HG03280 (cell line): Measurements from ENCODE around the gene ALDH1L2.
"Not testable (repeated sequence)": the region's sequence is repeated elsewhere in the genome, so short reads cannot be mapped to it uniquely, and the experiment has no call there.

Source experiments
- ATAC-seq: cut with Tn5 transposase; IDR thresholded peaks from one replicate; pipeline ENCODE4 v1.9.1; 2021; ENCODE audit warnings: mild to moderate bottlenecking, moderate library complexity; ENCODE audit not compliant: unreplicated experiment

ALDH1L2 gene

DNA sequence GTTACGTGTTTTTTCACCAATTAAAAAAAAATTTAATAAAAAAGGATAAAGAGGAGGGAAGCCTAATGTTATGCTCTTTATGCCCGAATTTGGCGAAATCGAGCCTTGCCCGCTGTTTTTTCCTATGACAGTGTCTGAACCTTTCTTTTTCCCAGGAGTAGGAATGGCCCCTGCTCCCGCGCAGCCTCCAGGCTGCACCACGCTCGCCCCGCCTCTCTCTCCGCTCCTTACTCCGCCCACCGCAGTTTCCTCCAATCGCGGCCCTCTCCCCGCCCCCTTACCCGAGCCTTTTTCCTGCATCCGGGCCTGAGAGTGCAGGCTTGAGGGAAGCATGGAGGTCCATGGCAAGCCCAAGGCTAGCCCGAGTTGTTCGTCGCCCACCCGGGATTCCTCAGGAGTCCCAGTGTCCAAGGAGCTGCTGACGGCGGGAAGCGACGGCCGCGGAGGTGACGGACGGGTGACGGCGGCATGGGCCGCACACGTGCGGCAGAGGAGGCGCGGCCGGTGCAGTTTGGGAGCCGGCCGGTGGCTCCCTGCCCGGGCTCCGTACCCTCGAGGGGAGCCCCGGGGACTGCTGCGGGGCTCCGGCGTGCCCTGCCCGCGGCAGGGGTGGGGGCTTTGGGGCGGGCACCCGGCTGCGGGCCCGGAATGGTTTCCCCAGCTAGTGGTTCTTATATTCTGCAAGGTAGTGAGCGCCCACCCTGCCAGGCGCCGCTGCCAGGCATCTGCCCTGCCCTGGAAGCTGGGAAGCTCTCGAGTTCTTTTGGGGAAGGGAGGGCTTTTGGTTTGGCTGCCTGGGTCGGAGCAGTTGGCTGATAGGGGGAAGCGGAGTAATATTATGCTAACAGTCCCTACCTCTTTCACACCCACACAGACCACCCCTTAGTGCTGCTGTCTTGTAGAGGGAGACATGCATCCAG lies 98.0 kb downstream of the ALDH1L2 start, which contains the start of gene NOPCHAP1:
Gene NOPCHAP1 (plus strand): TSS at position 295 of the 920 bp plus-strand sequence. CDS start 37 bp downstream, at position 332.
- peak; percentile 96 for ATAC-seq

DNA sequence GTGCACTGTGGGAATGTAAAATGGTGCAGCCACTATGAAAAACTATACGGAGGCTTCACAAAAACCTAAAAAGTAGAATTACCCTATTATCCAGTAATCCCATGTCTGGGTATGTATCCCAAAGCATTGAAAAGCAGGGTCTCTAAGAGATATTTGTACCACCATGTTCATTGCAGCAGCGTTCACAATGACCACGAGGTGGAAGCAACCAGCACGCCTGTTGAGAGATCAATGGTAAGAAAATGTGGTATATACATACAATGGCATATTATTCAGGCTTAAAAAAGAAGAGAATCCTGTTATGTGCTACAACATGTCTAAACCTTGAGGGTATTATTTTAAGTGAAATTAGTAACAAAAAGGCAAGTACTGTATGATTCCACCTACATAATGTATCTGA lies 99.1 kb downstream of the ALDH1L2 start:
- no peak for ATAC-seq

DNA sequence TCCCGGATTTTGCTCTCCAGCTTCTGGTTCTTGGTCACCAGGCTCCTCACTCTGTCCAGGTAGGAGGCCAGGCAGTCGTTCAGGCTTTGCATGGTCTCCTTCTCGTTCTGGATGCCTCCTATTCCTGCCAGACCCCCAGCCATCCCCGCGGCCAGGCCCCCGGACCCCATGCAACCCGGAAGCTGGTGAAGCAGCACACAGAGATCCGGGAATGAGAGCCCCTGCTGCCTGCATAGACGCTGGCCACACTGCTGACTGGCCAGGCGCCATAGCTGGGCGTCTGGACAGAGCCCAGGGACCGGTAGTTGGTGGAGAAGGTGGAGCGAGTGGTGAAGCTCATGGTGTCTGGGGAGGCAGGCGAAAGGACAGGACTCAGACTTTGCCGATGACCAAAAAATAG lies 106.6 kb downstream of the ALDH1L2 start:
- ATAC-seq: not testable (repeated sequence)

DNA sequence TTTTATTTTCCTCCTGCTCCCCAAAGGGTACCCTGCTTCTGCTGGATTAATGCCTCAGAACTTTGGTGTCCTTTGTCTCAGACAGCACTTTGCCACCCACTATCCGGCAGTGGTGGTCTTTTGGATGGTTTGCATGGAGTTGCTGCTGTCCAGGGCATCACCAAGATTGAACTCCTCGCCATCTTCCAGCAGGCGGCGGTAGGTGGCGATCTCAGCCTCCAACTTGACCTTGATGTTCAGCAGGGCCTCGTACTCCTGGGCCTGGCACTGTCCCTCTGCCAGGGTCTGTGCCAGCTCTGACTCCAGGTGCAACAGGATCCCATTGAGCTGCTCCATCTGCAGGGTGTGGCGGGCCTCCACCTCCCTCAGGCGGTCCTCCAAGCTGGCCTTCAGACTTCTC lies 107.6 kb downstream of the ALDH1L2 start:
- ATAC-seq: no peak

DNA sequence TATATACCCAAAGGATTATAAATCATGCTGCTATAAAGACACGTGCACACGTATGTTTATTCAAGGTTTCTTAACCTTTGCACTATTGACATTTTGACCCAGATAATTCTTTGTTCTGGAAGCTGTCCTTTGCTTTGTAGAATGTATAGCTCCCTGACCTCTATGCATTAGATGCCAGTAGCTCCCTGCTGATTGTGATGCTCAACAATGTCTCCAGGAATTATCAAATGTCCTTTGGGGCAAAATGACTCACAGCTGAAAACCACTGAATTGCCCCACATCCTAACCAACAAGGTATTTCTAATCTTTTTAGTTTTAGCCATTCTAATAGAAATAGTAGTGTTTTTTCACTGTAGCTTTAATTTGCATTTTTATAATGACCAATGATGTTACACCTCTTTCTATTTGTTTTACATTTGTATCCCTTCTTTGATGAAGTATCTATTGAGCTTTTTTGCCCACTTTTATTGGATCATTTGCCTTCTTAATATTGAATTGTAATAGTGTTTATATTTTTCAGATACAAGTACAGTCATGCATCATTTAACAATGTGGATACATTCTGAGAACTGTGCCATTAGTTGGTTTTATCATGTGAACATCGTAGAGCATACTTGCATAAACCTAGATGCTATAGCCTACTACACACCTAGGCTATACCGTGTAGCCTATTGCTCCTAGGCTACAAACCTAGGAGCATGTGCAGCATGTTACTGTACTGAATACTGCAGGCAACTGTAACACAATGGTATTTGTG lies 108.5 kb downstream of the ALDH1L2 start:
- ATAC-seq: no peak

DNA sequence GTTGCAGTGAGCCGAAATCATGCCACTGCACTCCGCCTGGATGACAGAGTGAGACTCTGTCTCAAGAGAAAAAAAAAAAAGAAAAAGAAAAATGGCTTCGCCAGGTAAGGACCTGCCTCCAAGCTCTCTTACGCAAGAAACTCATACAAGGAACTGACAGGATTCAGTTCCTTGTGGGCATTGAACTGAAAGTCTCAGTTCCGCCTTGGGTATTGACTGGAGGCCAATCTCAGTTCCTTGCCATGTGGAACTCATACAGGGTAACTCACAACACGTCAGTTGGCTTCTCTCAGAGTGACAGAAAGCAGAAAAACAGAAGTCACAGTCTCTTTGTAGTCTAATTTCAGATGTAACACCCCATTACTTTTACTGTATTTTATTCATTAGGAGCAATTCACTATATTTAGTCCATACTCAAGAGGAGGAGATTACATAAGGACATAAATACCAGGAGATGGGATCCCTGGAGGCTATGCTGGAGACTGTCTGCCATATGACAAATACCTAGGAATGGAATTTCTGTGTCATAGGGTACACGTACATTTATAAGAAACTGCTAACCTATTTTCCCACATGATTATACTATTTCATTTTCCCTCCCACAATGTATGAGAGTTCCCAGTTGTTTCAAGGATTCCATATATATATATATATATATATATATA lies 109.5 kb downstream of the ALDH1L2 start:
- ATAC-seq: peak; percentile 97

DNA sequence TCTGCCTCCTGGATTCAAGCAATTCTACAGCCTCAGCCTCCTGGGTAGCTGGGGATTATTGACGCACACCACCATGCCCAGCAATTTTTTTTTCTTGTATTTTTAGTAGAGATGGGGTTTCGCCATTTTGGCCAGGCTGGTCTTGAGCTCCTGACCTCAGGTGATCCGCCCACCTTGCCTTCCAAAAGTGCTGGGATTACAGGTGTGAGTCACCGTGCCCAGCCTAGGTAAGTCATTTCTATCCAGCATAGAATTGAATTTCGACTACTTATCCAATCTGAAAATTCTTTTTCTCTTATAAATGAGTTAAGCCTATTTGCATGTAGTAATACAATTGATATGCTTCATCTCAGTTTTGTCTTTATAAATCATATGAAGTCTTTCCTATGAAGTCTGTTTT lies 111.0 kb downstream of the ALDH1L2 start:
- no peak for ATAC-seq

DNA sequence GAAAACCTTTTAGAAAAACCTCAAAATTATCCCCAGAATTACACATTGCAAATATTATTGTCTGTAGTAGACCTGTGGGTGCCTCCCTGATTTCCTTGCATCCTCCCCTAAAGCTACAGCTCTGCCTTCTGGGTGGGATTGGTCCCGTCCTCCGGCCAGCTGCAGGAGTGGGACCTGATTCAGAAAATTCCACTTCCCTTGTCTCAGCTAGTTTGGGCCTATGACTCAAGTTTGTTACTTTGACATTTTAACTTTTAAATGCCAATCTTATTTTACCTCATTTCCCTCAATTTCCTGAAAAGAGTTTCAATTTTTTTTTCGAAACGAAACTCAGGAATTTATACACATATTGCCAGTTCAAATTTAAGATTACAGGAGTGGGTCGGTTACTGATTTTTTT lies 113.0 kb downstream of the ALDH1L2 start:
- ATAC-seq: no peak
